HCT116 (cell line): ENCODE data around the gene TSEN34. TPM values are rescaled to one million over a fixed set of nuclear protein-coding genes. Genes with fewer than 3 reads are reported as not detected.
"Not testable (repeated sequence)": the region's sequence is repeated elsewhere in the genome, so short reads cannot be mapped to it uniquely, and the experiment has no call there.

ENCODE experiments used
- ATAC-seq: fragments of 200-7000 bp; cut with Tn5 transposase; 2 replicates; pipeline ENCODE4 v1.9.1; 2020; ENCODE audit warnings: mild to moderate bottlenecking, moderate library complexity
- BruUV-seq: library from RNA; stranded (reverse); fragments of 400-500 nt; replicated peaks from 2 replicates; lab custom pipeline; 2021; lab: Mats Ljungman, UMichigan
- CTCF ChIA-PET: fragments of 300-600 bp; sonication (Branson Sonifier 250); formaldehyde crosslinking; loops from one replicate; lab custom pipeline; 2021; ENCODE audit warnings: antibody characterized with exemption; lab: Charles Lee
- POLR2A ChIA-PET: fragments of 300-600, 350-600 bp; sonication (Branson Sonifier 250); formaldehyde crosslinking; loops from one replicate; lab custom pipeline; 2021; ENCODE audit warnings: antibody characterized with exemption; lab: Charles Lee
- RAD21 ChIA-PET, 2 experiments: fragments of 300-600 bp; sonication (Branson Sonifier 250); formaldehyde crosslinking; loops; one replicate each; lab custom pipeline; 2023; ENCODE audit warnings: low total read pairs in 2 of 2; ENCODE audit not compliant: uncharacterized antibody in 2 of 2, unreplicated experiment in 2 of 2, low non-redundant PET in 1 of 2; lab: Charles Lee
- DNase-seq: peaks from one replicate; pipeline ENCODE4 v3.0.0-alpha.2; 2010; ENCODE audit warnings: low read depth, low spot score
- H2AFZ ChIP-seq: fragments of 200-600 bp; shearing (Covaris generic), sonication (generic); 2 replicates; pipeline ENCODE4 v1.6.1; 2017; ENCODE audit warnings: low read depth, mixed run types, mixed read lengths, antibody characterized with exemption, low read length; ENCODE audit not compliant: poor library complexity, severe bottlenecking
- H3K27ac ChIP-seq: 2 replicates; pipeline ENCODE4 v1.5.1; 2012; ENCODE audit warnings: low read depth, low read length
- H3K27me3 ChIP-seq: fragments of 200-600 bp; sonication (generic); 2 replicates; pipeline ENCODE4 v1.6.1; 2016; ENCODE audit warnings: mixed run types, low read length, mixed read lengths; ENCODE audit not compliant: insufficient read depth
- H3K36me3 ChIP-seq, 2 experiments: fragments of 200-500 bp in 1 of 2; fragments of 200-600 bp in 1 of 2; sonication (Bioruptor generic) in 1 of 2; sonication (generic) in 1 of 2; 2 replicates each; pipeline versions ENCODE4 v1.5.1 to v1.6.1; 2014 to 2016; ENCODE audit warnings: low read length in 2 of 2, inconsistent platforms in 1 of 2, mixed read lengths in 1 of 2, mixed run types in 1 of 2; ENCODE audit not compliant: insufficient read depth in 2 of 2, control insufficient read depth in 1 of 2
- H3K4me1 ChIP-seq, 2 experiments: fragments of 200-600 bp in 1 of 2; sonication (generic) in 1 of 2; 2 replicates each; pipeline versions ENCODE4 v1.5.1 to v1.6.1; 2012 to 2017; ENCODE audit warnings: low read length in 2 of 2, inconsistent platforms in 1 of 2, mild to moderate bottlenecking in 1 of 2, mixed read lengths in 1 of 2, mixed run types in 1 of 2, moderate library complexity in 1 of 2; ENCODE audit not compliant: insufficient read depth in 2 of 2, control insufficient read depth in 1 of 2
- H3K4me2 ChIP-seq: fragments of 200-600 bp; sonication (generic); 2 replicates; pipeline ENCODE4 v1.6.1; 2017; ENCODE audit warnings: mixed run types, low read length, mixed read lengths
- H3K4me3 ChIP-seq, 2 experiments: fragments of 200-600 bp in 1 of 2; sonication (generic) in 1 of 2; replicated peaks in 1 of 2; 2 replicates each; pipeline ENCODE4 v1.5.1; 2011 to 2016; ENCODE audit warnings: low read length in 2 of 2, control low read depth in 1 of 2, low read depth in 1 of 2, mild to moderate bottlenecking in 1 of 2, mixed read lengths in 1 of 2, mixed run types in 1 of 2
- H3K79me2 ChIP-seq: fragments of 200-600 bp; sonication (generic); 2 replicates; pipeline ENCODE4 v1.6.1; 2017; ENCODE audit warnings: mild to moderate bottlenecking, mixed run types, low read length, moderate library complexity, mixed read lengths; ENCODE audit not compliant: insufficient read depth
- H3K9ac ChIP-seq: fragments of 200-600 bp; sonication (generic); 2 replicates; pipeline ENCODE4 v1.6.1; 2016; ENCODE audit warnings: low read length, mixed read lengths
- H3K9me2 ChIP-seq: fragments of 200-600 bp; sonication (generic), shearing (Covaris generic); 2 replicates; pipeline ENCODE4 v1.6.1; 2017; ENCODE audit warnings: mixed run types, mild to moderate bottlenecking, moderate library complexity; ENCODE audit not compliant: insufficient read depth
- H3K9me3 ChIP-seq, 2 experiments: fragments of 200-500 bp in 1 of 2; fragments of 200-600 bp in 1 of 2; sonication (Bioruptor generic) in 1 of 2; sonication (generic) in 1 of 2; 2 replicates each; pipeline ENCODE4 v1.6.1; 2014 to 2017; ENCODE audit warnings: low read length in 2 of 2, mixed read lengths in 2 of 2, inconsistent platforms in 1 of 2, low read depth in 1 of 2, mild to moderate bottlenecking in 1 of 2, mixed run types in 1 of 2, moderate library complexity in 1 of 2; ENCODE audit not compliant: control insufficient read depth in 1 of 2, insufficient read depth in 1 of 2
- H4K20me1 ChIP-seq: fragments of 200-600 bp; sonication (generic), shearing (Covaris generic); 2 replicates; pipeline ENCODE4 v1.6.1; 2017; ENCODE audit warnings: mixed run types, mild to moderate bottlenecking, moderate library complexity; ENCODE audit not compliant: insufficient read depth
- POLR2A ChIP-seq: IDR thresholded peaks from 2 replicates; pipeline ENCODE4 v1.7.0; 2011; ENCODE audit warnings: borderline replicate concordance; ENCODE audit not compliant: insufficient read depth, insufficient read length; ENCODE audit errors: extremely low read depth
- POLR2AphosphoS5 ChIP-seq: IDR thresholded peaks from 2 replicates; pipeline ENCODE4 v1.6.1; 2011; ENCODE audit warnings: mild to moderate bottlenecking, low read depth, low read length, moderate library complexity
- TCF7L2 ChIP-seq: IDR thresholded peaks from 2 replicates; pipeline ENCODE4 v1.7.0; 2011; ENCODE audit warnings: borderline replicate concordance, inconsistent platforms; ENCODE audit not compliant: insufficient read depth, insufficient read length; ENCODE audit errors: extremely low read depth
- intact Hi-C: fragments of 100-400 bp; cut with micrococcal nuclease; formaldehyde crosslinking; loops from 2 replicates; pipeline ENCODE4 v1.10.0; 2022
- total RNA-seq: library from RNA; stranded (reverse); gene quantifications from one replicate; pipeline ENCODE4 v1.2.1, GENCODE V29; 2021; ENCODE audit not compliant: unreplicated experiment
- TF ChIP-seq, protein P1 (sequence below), 3 experiments: fragments of 200-600 bp in 1 of 3; sonication (generic) in 1 of 3; IDR thresholded peaks in 2 of 3; conservative IDR thresholded peaks in 1 of 3; 2 replicates each; pipeline ENCODE4 v1.5.1; 2012 to 2017; ENCODE audit warnings: low read depth in 2 of 3, low read length in 2 of 3, antibody characterized with exemption in 1 of 3, borderline replicate concordance in 1 of 3, control low read depth in 1 of 3, mild to moderate bottlenecking in 1 of 3, mixed read lengths in 1 of 3, mixed run types in 1 of 3, moderate library complexity in 1 of 3; ENCODE audit not compliant: insufficient read depth in 1 of 3

Gene TSEN34
- total RNA-seq, 1 experiment from 2014 or later: 99.9 TPM

GRCh38 chr19:54216869-54217268 is 25.8 kb downstream of the TSEN34 start (continued):
- no peak for TF ChIP-seq TCF7L2
- no peak for TF ChIP-seq POLR2AphosphoS5
- no peak for TF ChIP-seq POLR2A
- TF ChIP-seq, protein P1, sequence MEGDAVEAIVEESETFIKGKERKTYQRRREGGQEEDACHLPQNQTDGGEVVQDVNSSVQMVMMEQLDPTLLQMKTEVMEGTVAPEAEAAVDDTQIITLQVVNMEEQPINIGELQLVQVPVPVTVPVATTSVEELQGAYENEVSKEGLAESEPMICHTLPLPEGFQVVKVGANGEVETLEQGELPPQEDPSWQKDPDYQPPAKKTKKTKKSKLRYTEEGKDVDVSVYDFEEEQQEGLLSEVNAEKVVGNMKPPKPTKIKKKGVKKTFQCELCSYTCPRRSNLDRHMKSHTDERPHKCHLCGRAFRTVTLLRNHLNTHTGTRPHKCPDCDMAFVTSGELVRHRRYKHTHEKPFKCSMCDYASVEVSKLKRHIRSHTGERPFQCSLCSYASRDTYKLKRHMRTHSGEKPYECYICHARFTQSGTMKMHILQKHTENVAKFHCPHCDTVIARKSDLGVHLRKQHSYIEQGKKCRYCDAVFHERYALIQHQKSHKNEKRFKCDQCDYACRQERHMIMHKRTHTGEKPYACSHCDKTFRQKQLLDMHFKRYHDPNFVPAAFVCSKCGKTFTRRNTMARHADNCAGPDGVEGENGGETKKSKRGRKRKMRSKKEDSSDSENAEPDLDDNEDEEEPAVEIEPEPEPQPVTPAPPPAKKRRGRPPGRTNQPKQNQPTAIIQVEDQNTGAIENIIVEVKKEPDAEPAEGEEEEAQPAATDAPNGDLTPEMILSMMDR (IDR thresholded peaks at IDR 0.05 in 2 of 3, conservative IDR thresholded peaks at IDR 0.05 in 1 of 3; ENCODE audit: borderline replicate concordance in 1 of 3, insufficient read depth in 1 of 3, low read depth in 2 of 3, low read length in 2 of 3): no peak

DNA sequence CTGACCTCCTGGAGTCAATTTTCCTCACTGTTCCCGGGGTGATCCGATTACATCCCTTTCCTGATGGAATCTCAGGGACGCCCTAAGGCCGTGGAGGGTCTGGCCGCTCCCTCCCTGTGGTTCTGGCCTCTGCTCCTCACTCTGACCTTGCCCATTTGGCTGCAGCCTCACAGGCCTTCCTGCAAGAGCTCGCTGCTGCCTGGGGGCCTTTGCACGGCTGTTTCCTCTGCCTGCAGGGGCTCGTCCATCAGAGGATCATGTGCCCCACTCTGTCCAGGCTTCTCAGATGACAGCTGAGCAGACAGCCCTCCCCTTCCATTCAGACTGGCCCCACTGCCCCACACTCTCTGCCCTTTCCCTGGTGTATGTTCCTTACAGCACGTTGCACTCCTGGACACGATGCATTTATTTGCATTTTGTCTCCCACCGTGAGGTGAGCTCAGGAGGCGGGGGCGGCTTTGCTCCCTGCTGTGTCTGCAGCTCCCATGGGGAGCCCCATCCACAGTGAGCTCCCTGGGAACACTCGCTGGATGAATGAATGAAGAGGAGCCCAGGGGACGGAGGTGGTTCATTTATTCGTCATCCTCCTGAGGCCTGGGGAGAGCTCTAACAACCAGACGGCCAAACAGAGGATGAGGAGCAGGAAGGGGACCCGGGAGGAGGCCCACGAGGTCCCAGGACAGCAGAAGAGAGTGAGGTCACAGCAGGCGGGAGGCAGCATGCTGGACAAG is 26.6 kb downstream of the TSEN34 start:
- H3K27ac ChIP-seq, intact Hi-C loops, H3K9ac ChIP-seq, H3K4me3 ChIP-seq, BruUV-seq, CTCF ChIA-PET, H3K9me2 ChIP-seq, H3K27me3 ChIP-seq, H4K20me1 ChIP-seq, H3K4me1 ChIP-seq, H3K4me2 ChIP-seq, DNase-seq, H3K9me3 ChIP-seq, H2AFZ ChIP-seq, H3K79me2 ChIP-seq, ATAC-seq, H3K36me3 ChIP-seq, RAD21 ChIA-PET, POLR2A ChIA-PET: not testable (repeated sequence)
